GM23248 (cell line): ENCODE results near the gene DOCK6.

ENCODE experiments used
- EZH2 ChIP-seq: fragments of 200-600 bp; sonication (generic); IDR thresholded peaks from 2 replicates; pipeline ENCODE4 v1.6.1; 2018; ENCODE audit warnings: antibody characterized with exemption, mild to moderate bottlenecking; ENCODE audit not compliant: insufficient read depth, poor library complexity, severe bottlenecking
- EZH2phosphoT487 ChIP-seq: fragments of 200-600 bp; sonication (generic); IDR thresholded peaks from 2 replicates; pipeline ENCODE4 v1.6.1; 2018; ENCODE audit warnings: antibody characterized with exemption, moderate library complexity, mild to moderate bottlenecking, low read depth; ENCODE audit not compliant: insufficient read depth

- no peak for TF ChIP-seq EZH2
- no peak for TF ChIP-seq EZH2phosphoT487
Observed at GRCh38 chr19:11242864-11243797, 19.2 kb downstream of the DOCK6 start.
